ENCODE measurements around the gene GHRHR.

GHRHR gene

DNA sequence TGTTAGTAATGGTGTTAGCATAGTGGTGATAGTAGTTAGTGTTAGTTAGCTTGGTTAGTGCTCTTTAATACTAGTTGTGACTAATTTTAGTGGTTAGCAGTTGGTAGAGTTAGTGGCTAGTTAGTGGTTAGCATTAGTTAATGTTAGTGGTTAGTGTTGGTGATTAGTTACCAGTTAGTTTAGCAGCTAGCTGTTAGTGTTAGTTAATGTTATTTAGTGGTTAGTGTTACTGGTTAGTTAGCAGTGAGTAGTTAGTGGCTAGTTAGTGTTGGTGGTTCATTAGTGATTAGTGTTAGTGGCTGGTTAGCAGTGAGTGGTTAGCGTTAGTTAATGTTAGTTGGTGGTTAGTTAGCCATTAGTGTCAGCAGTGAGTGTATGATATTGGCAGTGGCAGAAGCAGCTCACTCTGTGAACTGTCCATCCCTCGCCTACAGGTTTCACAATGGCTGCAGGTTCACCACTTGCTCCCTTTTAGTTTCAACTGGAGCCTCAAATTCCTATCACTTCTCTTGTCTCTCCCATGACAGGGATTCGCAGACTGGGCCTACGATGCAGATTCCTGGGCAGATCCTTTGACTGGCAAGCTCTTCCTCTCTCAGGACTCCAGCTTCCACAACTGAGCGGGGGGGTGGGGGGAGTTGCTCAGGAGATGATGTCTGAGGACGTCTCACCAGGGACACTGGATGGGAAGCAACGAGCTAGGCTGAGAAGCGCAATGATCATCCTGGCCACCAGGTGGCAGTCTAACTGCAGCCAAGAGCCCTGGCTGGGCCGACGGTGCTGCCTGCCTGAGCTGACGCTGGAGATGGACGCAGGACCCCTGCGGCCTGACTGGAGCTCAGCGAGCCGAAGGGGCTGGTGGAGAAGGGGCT is 19.5 kb downstream of the GHRHR start:
- Histone ChIP-seq H3K4me3 (ENCODE audit: low read length) (peak overlapping the region; percentile 70; the same call in 1 of the 2 replicates), H3K27ac (ENCODE audit: low read length) (no peak overlapping the region), H3K9me3 (ENCODE audit: insufficient read depth, low read depth, low read length) (no peaks in the 10 kb centered on the region), H3K36me3 (ENCODE audit: insufficient read depth, low read depth, low read length) (no peaks in the 10 kb centered on the region), H3K27me3 (ENCODE audit: insufficient read depth, low read length) (peaks cover 26% of the 10 kb centered on the region), H3K4me1 (ENCODE audit: insufficient read depth, low read length) (peaks cover 25% of the 10 kb centered on the region; the same call in 1 of the 2 replicates), H3K9ac (ENCODE audit: low read depth, low read length) (no peak overlapping the region)

DNA sequence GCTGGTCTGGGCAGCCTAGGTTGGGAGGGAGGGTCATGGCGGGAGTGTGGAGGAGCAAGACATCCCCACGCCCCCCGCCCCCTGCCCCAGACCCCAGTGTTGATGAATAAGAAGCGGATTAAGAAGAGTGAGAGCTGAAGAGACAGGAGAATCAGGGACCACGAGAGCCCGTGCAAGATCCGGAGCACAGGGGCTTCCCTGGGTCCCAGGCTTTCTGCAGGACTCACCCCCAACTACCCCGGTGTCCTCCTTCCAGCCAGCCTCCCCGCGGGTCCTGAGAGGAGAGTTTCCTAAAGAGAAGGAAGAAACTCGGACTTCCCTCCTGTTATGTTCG is 20.1 kb downstream of the GHRHR start:
- H3K9ac ChIP-seq (ENCODE audit: low read depth, low read length): peak overlapping the region; percentile 71; the same call in 1 of the 2 replicates
- peaks cover 30% of the 10 kb centered on the region; the same call in 1 of the 2 replicates for H3K4me1 ChIP-seq (ENCODE audit: insufficient read depth, low read length)

DNA sequence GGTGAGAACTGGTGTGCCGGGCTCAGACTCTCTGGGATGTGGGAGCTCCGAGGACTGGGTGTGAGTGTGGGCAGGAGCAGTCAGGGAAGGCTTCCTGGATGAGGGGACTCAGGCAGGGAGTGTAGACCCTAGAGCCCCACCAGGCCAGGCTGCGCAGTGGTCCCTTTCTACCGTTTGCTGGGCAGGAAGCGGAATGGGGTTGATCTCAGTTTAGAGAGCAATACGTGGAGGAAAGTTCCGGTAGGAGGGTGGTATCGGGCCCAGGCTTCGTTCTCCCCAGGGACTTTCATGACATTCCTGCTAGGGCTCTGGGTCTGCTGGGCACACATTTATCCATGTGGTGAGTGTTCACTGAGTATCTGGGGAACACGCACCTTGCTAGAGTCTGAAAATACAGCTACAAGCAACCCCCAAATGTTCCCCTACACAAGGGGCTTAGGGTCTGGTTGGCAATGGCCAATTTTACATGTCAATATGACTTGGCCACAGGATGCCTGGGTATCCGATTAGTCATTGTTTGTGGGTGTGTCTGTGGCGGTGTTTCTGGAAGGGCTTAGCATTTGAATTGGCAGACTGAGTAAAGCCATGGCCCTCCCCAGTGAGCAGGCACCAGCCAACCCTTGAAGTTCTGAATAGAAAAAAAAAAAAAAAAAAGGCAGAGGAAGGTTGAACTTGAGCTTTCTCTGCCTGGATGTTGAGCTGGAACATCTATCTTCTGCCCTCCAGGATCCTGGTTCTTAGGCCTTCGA is 20.8 kb downstream of the GHRHR start:
- Histone ChIP-seq H3K27ac (ENCODE audit: low read length) (peak overlapping the region; percentile 85), H3K9ac (ENCODE audit: low read depth, low read length) (peak overlapping the region; percentile 71; the same call in 1 of the 2 replicates), H3K27me3 (ENCODE audit: insufficient read depth, low read length) (peaks cover 17% of the 10 kb centered on the region), H3K9me3 (ENCODE audit: insufficient read depth, low read depth, low read length) (no peaks in the 10 kb centered on the region), H3K4me1 (ENCODE audit: insufficient read depth, low read length) (peaks cover 30% of the 10 kb centered on the region; the same call in 1 of the 2 replicates), H3K4me3 (ENCODE audit: low read length) (peak overlapping the region; percentile 70), H3K36me3 (ENCODE audit: insufficient read depth, low read depth, low read length) (no peaks in the 10 kb centered on the region)

More for the DNA sequence above, 20.1 kb downstream of the GHRHR start:
- Histone ChIP-seq H3K9me3 (ENCODE audit: insufficient read depth, low read depth, low read length) (no peaks in the 10 kb centered on the region), H3K4me3 (ENCODE audit: low read length) (peak overlapping the region; percentile 70), H3K36me3 (ENCODE audit: insufficient read depth, low read depth, low read length) (no peaks in the 10 kb centered on the region), H3K27ac (ENCODE audit: low read length) (peak overlapping the region; percentile 85), H3K27me3 (ENCODE audit: insufficient read depth, low read length) (peaks cover 20% of the 10 kb centered on the region)

DNA sequence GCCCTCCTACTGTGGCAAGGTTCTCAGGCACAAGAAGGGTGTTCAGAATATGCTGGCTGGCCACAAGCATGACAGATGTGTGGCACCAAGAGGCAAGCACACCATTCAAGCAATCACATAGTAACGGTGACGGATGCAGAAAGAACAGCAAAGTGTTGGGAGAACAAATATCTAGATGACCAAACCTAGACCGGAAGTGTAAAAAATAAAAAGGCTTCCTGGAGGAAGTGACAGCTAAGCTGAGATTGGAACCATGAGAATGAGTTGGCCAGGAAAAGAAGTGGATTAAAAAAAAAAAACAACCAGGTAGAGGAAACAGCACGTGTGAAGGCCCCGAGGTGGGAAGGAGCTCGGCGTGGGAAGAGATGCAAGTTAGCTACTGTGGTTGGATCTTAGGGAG is 22.0 kb downstream of the GHRHR start:
- no peaks in the 10 kb centered on the region for H3K9me3 ChIP-seq (ENCODE audit: insufficient read depth, low read depth, low read length)
- H3K36me3 ChIP-seq (ENCODE audit: insufficient read depth, low read depth, low read length): no peaks in the 10 kb centered on the region
- peaks cover 17% of the 10 kb centered on the region for H3K27me3 ChIP-seq (ENCODE audit: insufficient read depth, low read length)
- H3K9ac ChIP-seq (ENCODE audit: low read depth, low read length): no peak overlapping the region
- no peak overlapping the region for H3K4me3 ChIP-seq (ENCODE audit: low read length)
- H3K4me1 ChIP-seq (ENCODE audit: insufficient read depth, low read length): peaks cover 30% of the 10 kb centered on the region; the same call in 1 of the 2 replicates
- no peak overlapping the region for H3K27ac ChIP-seq (ENCODE audit: low read length)

DNA sequence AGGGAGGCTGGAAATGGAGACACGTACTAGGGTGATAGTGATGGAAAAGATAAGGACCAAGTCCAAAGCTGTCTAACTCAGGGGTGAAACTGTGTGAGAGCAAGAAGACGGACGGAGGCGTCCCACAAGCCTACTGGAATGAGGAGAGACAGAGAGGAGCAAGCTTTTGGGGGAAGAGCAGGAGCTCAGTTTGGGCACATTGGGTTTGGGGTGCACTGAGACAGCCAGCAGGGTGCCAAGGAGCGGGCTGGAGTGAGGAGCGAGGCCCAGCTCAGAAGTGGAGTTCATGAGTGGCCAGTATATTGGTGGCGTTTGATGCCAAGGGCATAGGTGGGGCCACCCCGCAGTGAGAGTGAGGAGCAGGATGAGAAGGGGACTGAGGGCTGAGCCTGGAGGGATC is 22.6 kb downstream of the GHRHR start:
- peak overlapping the region; percentile 44; the same call in 1 of the 2 replicates for H3K4me3 ChIP-seq (ENCODE audit: low read length)

DNA sequence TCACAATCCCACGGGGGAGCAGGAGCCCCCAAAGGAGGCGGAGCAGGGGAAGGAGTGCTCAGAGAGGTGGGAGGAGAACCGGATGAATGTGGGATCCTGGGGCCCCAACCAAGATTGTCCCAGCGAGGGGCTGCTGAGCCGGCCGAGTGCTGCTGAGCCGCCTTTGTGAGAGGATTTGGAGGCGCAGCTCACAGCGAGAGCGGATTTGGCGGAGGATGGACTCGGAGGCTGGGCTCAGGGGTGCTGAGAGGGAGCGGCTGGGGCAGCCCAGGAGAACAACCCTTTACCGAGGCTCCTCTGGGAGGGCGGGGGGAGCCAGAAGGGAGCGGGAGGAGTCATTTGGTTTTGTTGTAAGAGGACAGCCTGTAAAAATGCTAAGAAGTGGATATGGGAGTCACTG is 23.0 kb downstream of the GHRHR start:
- H3K9ac ChIP-seq (ENCODE audit: low read depth, low read length): no peak overlapping the region
- peak overlapping the region; percentile 44; the same call in 1 of the 2 replicates for H3K4me3 ChIP-seq (ENCODE audit: low read length)
- H3K4me1 ChIP-seq (ENCODE audit: insufficient read depth, low read length): peaks cover 30% of the 10 kb centered on the region; the same call in 1 of the 2 replicates
- H3K27ac ChIP-seq (ENCODE audit: low read length): no peak overlapping the region
- H3K9me3 ChIP-seq (ENCODE audit: insufficient read depth, low read depth, low read length): no peaks in the 10 kb centered on the region
- H3K27me3 ChIP-seq (ENCODE audit: insufficient read depth, low read length): peaks cover 17% of the 10 kb centered on the region
- H3K36me3 ChIP-seq (ENCODE audit: insufficient read depth, low read depth, low read length): no peaks in the 10 kb centered on the region

More for the DNA sequence above, 22.6 kb downstream of the GHRHR start:
- no peak overlapping the region for H3K9ac ChIP-seq (ENCODE audit: low read depth, low read length)
- H3K9me3 ChIP-seq (ENCODE audit: insufficient read depth, low read depth, low read length): no peaks in the 10 kb centered on the region
- peaks cover 17% of the 10 kb centered on the region for H3K27me3 ChIP-seq (ENCODE audit: insufficient read depth, low read length)
- no peak overlapping the region for H3K27ac ChIP-seq (ENCODE audit: low read length)
- H3K36me3 ChIP-seq (ENCODE audit: insufficient read depth, low read depth, low read length): no peaks in the 10 kb centered on the region
- peaks cover 30% of the 10 kb centered on the region; the same call in 1 of the 2 replicates for H3K4me1 ChIP-seq (ENCODE audit: insufficient read depth, low read length)

DNA sequence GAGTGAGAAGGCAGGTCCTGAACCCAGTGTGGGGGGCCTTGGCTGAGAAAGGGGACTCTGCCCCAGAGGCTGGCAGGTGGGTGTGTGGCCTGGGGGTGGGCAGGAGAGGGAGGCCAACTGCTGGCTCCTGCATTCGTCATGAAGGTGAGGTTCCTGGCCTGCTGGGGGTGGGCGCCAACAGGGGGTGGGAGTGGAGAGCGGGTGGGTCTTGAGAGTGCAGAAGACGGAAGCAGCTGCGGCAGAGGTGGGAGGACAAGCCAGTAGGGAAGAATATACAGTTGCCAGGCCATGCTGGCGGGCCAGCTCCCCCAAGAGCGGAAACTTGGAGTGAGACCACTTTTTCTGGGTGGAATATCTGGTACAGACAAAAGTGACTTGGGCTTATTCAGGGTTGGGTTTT is 23.4 kb downstream of the GHRHR start:
- H3K27me3 ChIP-seq (ENCODE audit: insufficient read depth, low read length): peaks cover 17% of the 10 kb centered on the region

DNA sequence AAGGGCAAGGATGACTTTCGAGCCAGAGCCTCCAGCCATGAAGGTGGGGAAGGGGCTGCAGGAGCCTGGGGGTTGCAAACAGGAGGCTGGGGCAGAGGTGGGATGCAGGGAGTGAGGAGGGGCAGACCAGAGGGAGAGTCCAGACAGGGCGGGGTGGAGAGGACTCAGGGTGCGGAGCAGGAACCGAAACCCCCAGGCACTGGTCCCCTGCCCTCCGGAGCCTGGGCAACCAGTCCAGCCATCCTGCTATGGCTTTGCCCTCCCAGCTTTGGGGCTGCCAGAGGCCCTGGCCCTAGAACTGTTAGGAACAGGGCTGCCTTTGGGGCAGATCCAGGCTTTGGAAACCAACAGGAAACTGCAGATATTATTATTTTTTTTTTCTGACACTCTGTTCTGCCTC is 24.2 kb downstream of the GHRHR start:
- Histone ChIP-seq H3K9ac (ENCODE audit: low read depth, low read length) (no peak overlapping the region), H3K9me3 (ENCODE audit: insufficient read depth, low read depth, low read length) (no peaks in the 10 kb centered on the region), H3K27me3 (ENCODE audit: insufficient read depth, low read length) (peaks cover 17% of the 10 kb centered on the region), H3K27ac (ENCODE audit: low read length) (no peak overlapping the region), H3K36me3 (ENCODE audit: insufficient read depth, low read depth, low read length) (no peaks in the 10 kb centered on the region), H3K4me1 (ENCODE audit: insufficient read depth, low read length) (peaks cover 30% of the 10 kb centered on the region; the same call in 1 of the 2 replicates), H3K4me3 (ENCODE audit: low read length) (no peak overlapping the region)

More for the DNA sequence above, 23.4 kb downstream of the GHRHR start:
- Histone ChIP-seq H3K27ac (ENCODE audit: low read length) (no peak overlapping the region), H3K9ac (ENCODE audit: low read depth, low read length) (no peak overlapping the region), H3K4me3 (ENCODE audit: low read length) (peak overlapping the region; percentile 44; the same call in 1 of the 2 replicates), H3K36me3 (ENCODE audit: insufficient read depth, low read depth, low read length) (no peaks in the 10 kb centered on the region), H3K9me3 (ENCODE audit: insufficient read depth, low read depth, low read length) (no peaks in the 10 kb centered on the region), H3K4me1 (ENCODE audit: insufficient read depth, low read length) (peaks cover 30% of the 10 kb centered on the region; the same call in 1 of the 2 replicates)

DNA sequence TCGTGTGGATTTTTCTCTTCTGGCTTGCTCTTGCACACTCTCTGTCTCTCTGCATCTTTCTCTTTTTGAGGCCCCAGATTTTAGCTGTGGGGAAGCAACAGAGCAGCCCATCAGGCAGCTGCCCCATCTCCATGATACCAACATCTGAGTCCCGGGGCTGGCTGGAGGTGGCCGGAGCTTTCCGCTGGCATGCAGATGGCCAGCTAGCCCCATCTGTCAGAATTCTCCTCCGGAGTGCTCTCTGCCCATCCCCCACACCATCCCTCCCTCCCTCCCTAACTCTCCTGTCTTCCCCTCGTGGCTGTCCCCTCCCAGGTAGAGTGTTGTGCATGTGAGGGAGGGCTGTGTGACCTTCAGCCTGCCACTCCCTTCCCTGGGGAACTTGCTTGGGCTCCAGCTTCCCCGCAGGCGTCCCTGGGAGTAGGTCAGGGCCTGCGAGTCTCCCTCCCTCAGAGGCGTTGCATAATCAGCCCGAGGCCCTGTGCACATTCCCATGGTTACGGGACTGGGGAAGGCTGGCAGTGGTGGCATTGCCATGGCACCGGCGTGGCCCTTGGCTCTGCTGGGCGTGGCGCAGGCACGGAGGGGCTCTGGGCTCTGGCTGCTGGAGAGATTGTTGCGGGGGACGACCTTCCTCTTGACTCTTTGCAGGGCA is 24.7 kb downstream of the GHRHR start:
- Histone ChIP-seq H3K27me3 (ENCODE audit: insufficient read depth, low read length) (peaks cover 17% of the 10 kb centered on the region), H3K9ac (ENCODE audit: low read depth, low read length) (no peak overlapping the region), H3K4me1 (ENCODE audit: insufficient read depth, low read length) (peaks cover 27% of the 10 kb centered on the region; the same call in 1 of the 2 replicates), H3K9me3 (ENCODE audit: insufficient read depth, low read depth, low read length) (0 out of 2 replicates have a peak, but pooled peaks cover 3% of the 10 kb centered on the region), H3K4me3 (ENCODE audit: low read length) (no peak overlapping the region), H3K36me3 (ENCODE audit: insufficient read depth, low read depth, low read length) (no peaks in the 10 kb centered on the region), H3K27ac (ENCODE audit: low read length) (no peak overlapping the region)

DNA sequence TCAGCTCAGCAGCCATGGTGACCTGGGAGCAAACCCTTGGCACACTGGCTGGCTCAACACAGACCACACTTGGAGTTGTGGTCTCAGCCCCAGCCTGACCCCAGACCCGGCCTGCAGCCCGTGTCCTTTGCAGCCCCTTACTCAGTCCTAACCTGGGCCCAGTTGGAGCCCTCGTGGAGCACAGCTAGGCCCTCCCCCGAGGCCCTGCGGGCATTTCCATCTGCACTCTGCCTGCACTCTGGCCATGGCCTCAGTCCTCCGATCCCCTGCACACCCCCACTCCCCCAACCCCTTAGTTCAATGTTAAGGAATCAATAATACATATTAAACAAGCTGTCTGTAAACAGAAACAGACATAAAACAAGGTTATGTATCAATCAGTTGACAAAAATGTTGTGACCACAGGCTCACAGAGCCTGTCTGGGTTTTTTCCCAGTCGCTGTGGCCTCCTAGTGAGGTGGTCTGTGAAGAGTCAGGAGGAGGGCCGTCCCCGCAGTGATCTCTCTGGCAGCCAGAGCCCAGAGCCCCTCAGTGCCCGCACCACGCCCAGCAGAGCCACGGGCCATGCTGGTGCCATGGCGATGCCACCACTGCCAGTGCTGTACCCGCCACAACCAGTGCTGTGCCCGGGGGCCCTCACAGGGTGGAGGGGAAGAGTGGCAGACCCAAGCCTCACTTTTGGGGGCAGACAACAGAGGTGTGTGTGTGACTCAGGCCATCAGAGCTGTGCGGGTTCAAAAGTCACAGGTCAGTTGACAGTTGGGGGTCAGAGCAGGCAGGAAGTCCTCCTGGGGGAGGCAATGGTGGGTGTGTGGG is 25.5 kb downstream of the GHRHR start:
- Histone ChIP-seq H3K9me3 (ENCODE audit: insufficient read depth, low read depth, low read length) (0 out of 2 replicates have a peak, but pooled peaks cover 3% of the 10 kb centered on the region), H3K27ac (ENCODE audit: low read length) (no peak overlapping the region), H3K9ac (ENCODE audit: low read depth, low read length) (no peak overlapping the region), H3K36me3 (ENCODE audit: insufficient read depth, low read depth, low read length) (no peaks in the 10 kb centered on the region), H3K4me1 (ENCODE audit: insufficient read depth, low read length) (peaks cover 27% of the 10 kb centered on the region; the same call in 1 of the 2 replicates), H3K4me3 (ENCODE audit: low read length) (no peak overlapping the region), H3K27me3 (ENCODE audit: insufficient read depth, low read length) (peaks cover 17% of the 10 kb centered on the region)
